Measurements from ENCODE around the gene AMMECR1.

The AMMECR1 gene

DNA sequence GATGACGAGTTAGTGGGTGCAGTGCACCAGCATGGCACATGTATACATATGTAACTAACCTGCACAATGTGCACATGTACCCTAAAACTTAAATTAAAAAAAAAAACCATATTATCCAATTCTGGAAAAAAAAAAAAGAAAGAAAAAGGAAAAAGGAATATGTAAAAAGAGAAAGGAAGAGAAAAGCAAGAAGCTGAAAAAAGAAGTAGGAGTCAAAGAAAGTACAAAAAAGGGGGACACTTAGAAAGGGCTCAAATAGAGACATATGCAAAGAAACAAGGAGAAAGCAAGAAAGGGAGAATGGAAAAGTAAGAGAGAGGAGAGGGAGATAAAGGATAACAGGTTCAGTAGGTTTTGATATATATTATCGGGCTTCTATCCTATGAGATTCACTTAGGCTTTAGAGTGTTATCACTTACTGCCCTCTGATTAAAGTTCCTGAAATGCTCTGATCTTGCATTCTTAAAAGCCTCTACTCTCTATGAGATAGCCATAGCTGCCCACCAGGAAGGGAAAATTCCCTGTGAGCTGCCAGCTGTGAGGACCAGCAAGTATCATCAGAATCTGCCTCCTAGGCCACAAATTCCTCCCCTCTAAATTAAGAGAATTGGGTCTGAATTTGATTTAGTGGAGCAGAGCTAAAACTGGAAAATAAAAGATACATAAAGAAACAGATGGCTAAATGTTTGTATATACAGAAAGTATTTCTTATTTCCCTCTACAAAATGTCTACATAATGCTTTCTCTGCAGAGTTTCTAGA is 95.2 kb downstream of the AMMECR1 start:
- H3K36me3 ChIP-seq (ENCODE audit: insufficient read depth, insufficient read length, low read length): no peaks in the 10 kb centered on the region

DNA sequence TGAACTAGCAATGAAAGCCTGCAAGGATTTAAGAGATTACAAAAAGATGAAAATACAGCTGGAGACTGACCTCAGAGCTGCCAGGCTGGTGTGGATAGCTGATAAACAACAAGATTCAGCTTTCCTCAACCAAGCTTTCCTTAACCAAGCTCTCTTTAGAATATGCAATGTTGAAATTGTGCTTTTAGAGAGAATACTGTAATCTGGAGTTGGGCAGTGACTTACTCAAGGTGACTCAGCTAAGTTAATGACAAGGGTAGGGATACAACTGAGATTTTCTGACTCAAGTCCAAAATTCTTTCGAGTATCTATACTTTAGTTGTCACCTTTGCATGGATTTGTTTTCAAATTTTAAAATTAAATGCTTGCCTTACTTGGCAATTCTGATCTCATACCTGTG is 98.0 kb downstream of the AMMECR1 start:
- no peak for DNase-seq (ENCODE audit: low read depth, low spot score)
- Histone ChIP-seq H3K9me3 (ENCODE audit: insufficient read depth, low read length) (no peaks in the 10 kb centered on the region), H3K27me3 (ENCODE audit: insufficient read depth, insufficient read length) (no peaks in the 10 kb centered on the region), H3K4me3 (ENCODE audit: insufficient read length, low read depth) (no peak overlapping the region), H3K9ac (ENCODE audit: insufficient read length, low read depth) (no peak overlapping the region), H3K4me1 (ENCODE audit: insufficient read depth, insufficient read length) (no peaks in the 10 kb centered on the region), H3K36me3 (ENCODE audit: insufficient read depth, insufficient read length, low read length) (no peaks in the 10 kb centered on the region)
- TF ChIP-seq SUZ12 (IDR thresholded peaks at IDR 0.05; ENCODE audit: extremely low read depth, insufficient read depth, insufficient read length) (no peak), YY1 (IDR thresholded peaks at IDR 0.05; ENCODE audit: insufficient read depth, insufficient read length) (no peak), ZNF274 (IDR thresholded peaks at IDR 0.05; ENCODE audit: low read depth, low read length) (no peak)

More for the DNA sequence above, 95.2 kb downstream of the AMMECR1 start:
- TF ChIP-seq ZNF274 (IDR thresholded peaks at IDR 0.05; ENCODE audit: low read depth, low read length) (no peak), SUZ12 (IDR thresholded peaks at IDR 0.05; ENCODE audit: extremely low read depth, insufficient read depth, insufficient read length) (no peak), YY1 (IDR thresholded peaks at IDR 0.05; ENCODE audit: insufficient read depth, insufficient read length) (no peak)
- no peak for DNase-seq (ENCODE audit: low read depth, low spot score)
- no peak overlapping the region for H3K4me3 ChIP-seq (ENCODE audit: insufficient read length, low read depth)
- H3K9me3 ChIP-seq (ENCODE audit: insufficient read depth, low read length): no peaks in the 10 kb centered on the region
- no peaks in the 10 kb centered on the region for H3K4me1 ChIP-seq (ENCODE audit: insufficient read depth, insufficient read length)
- H3K27me3 ChIP-seq (ENCODE audit: insufficient read depth, insufficient read length): no peaks in the 10 kb centered on the region
- no peak overlapping the region for H3K9ac ChIP-seq (ENCODE audit: insufficient read length, low read depth)

DNA sequence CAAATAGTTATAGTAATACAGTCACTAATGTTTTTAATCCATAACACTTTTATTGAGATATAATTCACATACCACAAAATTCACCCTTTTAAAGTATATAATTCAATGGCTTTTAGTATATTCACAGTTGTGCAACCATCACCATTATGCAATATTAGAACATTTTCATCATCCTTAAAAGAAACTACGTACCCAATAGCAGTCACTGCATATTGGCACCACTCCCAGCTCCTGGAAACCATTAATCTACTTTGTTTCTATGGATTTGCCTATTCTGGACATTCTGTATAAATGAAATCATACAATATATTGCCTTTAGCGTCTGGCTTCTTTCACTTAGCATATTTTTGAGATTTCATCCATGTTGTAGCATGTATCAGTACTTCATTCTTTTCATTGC is 99.3 kb downstream of the AMMECR1 start:
- H3K4me1 ChIP-seq (ENCODE audit: insufficient read depth, insufficient read length): no peaks in the 10 kb centered on the region
- H3K9ac ChIP-seq (ENCODE audit: insufficient read length, low read depth): no peak overlapping the region
- no peak for DNase-seq (ENCODE audit: low read depth, low spot score)
- H3K9me3 ChIP-seq (ENCODE audit: insufficient read depth, low read length): no peaks in the 10 kb centered on the region
- H3K4me3 ChIP-seq (ENCODE audit: insufficient read length, low read depth): no peak overlapping the region
- TF ChIP-seq SUZ12 (IDR thresholded peaks at IDR 0.05; ENCODE audit: extremely low read depth, insufficient read depth, insufficient read length) (no peak), ZNF274 (IDR thresholded peaks at IDR 0.05; ENCODE audit: low read depth, low read length) (no peak), YY1 (IDR thresholded peaks at IDR 0.05; ENCODE audit: insufficient read depth, insufficient read length) (no peak)
- H3K27me3 ChIP-seq (ENCODE audit: insufficient read depth, insufficient read length): no peaks in the 10 kb centered on the region
- H3K36me3 ChIP-seq (ENCODE audit: insufficient read depth, insufficient read length, low read length): no peaks in the 10 kb centered on the region

- Histone ChIP-seq H3K9ac (ENCODE audit: insufficient read length, low read depth) (no peak overlapping the region), H3K27me3 (ENCODE audit: insufficient read depth, insufficient read length) (no peaks in the 10 kb centered on the region)
Measured at GRCh38 chrX:110216027-110216426, 101.9 kb downstream of the AMMECR1 start.

DNA sequence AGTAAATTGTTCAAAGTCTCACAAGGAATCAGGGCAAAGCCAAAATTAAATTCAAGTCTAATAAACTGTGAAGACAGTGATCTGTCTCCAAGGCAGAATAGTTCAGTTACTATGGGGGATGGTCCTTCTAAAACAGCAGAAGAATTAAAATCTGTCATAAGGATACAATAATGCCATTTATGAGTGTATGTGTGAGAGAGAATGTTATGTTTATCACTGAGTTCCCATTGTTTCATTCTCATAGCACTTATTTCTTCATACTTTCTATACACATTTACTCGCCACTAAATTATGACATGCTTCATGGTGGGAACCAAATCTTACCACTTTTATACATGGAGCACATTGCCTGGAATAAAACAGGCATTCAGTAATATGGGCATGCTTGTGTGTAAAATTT is 102.5 kb downstream of the AMMECR1 start:
- H3K9me3 ChIP-seq (ENCODE audit: insufficient read depth, low read length): no peaks in the 10 kb centered on the region
- no peaks in the 10 kb centered on the region for H3K27me3 ChIP-seq (ENCODE audit: insufficient read depth, insufficient read length)
- H3K4me3 ChIP-seq (ENCODE audit: insufficient read length, low read depth): no peak overlapping the region
- H3K4me1 ChIP-seq (ENCODE audit: insufficient read depth, insufficient read length): no peaks in the 10 kb centered on the region
- TF ChIP-seq YY1 (IDR thresholded peaks at IDR 0.05; ENCODE audit: insufficient read depth, insufficient read length) (no peak), ZNF274 (IDR thresholded peaks at IDR 0.05; ENCODE audit: low read depth, low read length) (no peak), SUZ12 (IDR thresholded peaks at IDR 0.05; ENCODE audit: extremely low read depth, insufficient read depth, insufficient read length) (no peak)
- no peak overlapping the region for H3K9ac ChIP-seq (ENCODE audit: insufficient read length, low read depth)
- H3K36me3 ChIP-seq (ENCODE audit: insufficient read depth, insufficient read length, low read length): no peaks in the 10 kb centered on the region
- DNase-seq (ENCODE audit: low read depth, low spot score): no peak

More at GRCh38 chrX:110216027-110216426, 101.9 kb downstream of the AMMECR1 start:
- no peak for DNase-seq (ENCODE audit: low read depth, low spot score)
- no peaks in the 10 kb centered on the region for H3K36me3 ChIP-seq (ENCODE audit: insufficient read depth, insufficient read length, low read length)
- TF ChIP-seq SUZ12 (IDR thresholded peaks at IDR 0.05; ENCODE audit: extremely low read depth, insufficient read depth, insufficient read length): no peak
- no peak for TF ChIP-seq YY1 (IDR thresholded peaks at IDR 0.05; ENCODE audit: insufficient read depth, insufficient read length)
- no peak for TF ChIP-seq ZNF274 (IDR thresholded peaks at IDR 0.05; ENCODE audit: low read depth, low read length)
- no peaks in the 10 kb centered on the region for H3K4me1 ChIP-seq (ENCODE audit: insufficient read depth, insufficient read length)
- no peaks in the 10 kb centered on the region for H3K9me3 ChIP-seq (ENCODE audit: insufficient read depth, low read length)
- no peak overlapping the region for H3K4me3 ChIP-seq (ENCODE audit: insufficient read length, low read depth)

DNA sequence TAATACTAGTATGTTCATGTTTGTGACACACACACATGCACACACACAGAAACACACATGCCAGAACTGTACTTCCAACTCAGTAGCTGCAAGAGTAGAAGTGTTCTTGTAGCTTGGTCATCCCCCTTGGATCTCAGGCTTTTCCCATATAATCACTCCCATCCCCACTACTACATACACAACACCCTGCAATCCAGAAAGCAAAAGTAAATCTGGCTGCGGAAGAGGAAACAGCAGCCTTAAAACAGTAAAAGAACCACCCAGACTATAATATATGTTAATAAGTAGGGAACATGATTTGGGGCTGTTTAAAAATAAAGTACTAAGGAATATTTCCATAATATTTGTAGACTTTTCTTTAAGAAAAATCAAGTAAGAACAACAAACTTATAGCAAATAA is 103.2 kb downstream of the AMMECR1 start:
- DNase-seq (ENCODE audit: low read depth, low spot score): no peak
- TF ChIP-seq ZNF274 (IDR thresholded peaks at IDR 0.05; ENCODE audit: low read depth, low read length) (no peak), YY1 (IDR thresholded peaks at IDR 0.05; ENCODE audit: insufficient read depth, insufficient read length) (no peak)
- H3K4me3 ChIP-seq (ENCODE audit: insufficient read length, low read depth): no peak overlapping the region
- no peaks in the 10 kb centered on the region for H3K4me1 ChIP-seq (ENCODE audit: insufficient read depth, insufficient read length)
- no peak overlapping the region for H3K9ac ChIP-seq (ENCODE audit: insufficient read length, low read depth)
- no peaks in the 10 kb centered on the region for H3K36me3 ChIP-seq (ENCODE audit: insufficient read depth, insufficient read length, low read length)
- no peaks in the 10 kb centered on the region for H3K27me3 ChIP-seq (ENCODE audit: insufficient read depth, insufficient read length)
- H3K9me3 ChIP-seq (ENCODE audit: insufficient read depth, low read length): no peaks in the 10 kb centered on the region

DNA sequence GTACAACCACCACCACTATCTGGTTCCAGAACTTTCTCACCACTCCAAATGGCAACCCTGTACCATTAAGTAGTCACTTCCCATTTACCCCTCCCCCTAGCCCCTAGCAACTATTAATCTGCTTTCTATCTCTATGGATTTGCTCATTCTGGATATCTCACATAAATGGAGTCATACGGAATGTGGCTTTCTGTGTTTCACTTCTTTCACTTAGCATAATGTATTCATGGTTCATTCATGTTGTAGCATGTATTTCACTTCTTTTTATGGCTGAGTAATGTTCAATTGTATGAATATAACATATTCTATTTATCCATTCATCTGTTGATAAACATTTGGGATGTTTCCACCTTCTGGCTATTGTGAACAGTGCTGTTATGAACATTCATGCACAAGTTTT is 104.7 kb downstream of the AMMECR1 start:
- Histone ChIP-seq H3K9ac (ENCODE audit: insufficient read length, low read depth) (no peak overlapping the region), H3K4me1 (ENCODE audit: insufficient read depth, insufficient read length) (no peaks in the 10 kb centered on the region), H3K9me3 (ENCODE audit: insufficient read depth, low read length) (no peaks in the 10 kb centered on the region), H3K36me3 (ENCODE audit: insufficient read depth, insufficient read length, low read length) (no peaks in the 10 kb centered on the region), H3K27me3 (ENCODE audit: insufficient read depth, insufficient read length) (no peaks in the 10 kb centered on the region), H3K4me3 (ENCODE audit: insufficient read length, low read depth) (no peak overlapping the region)
- DNase-seq (ENCODE audit: low read depth, low spot score): no peak
- TF ChIP-seq YY1 (IDR thresholded peaks at IDR 0.05; ENCODE audit: insufficient read depth, insufficient read length) (no peak), ZNF274 (IDR thresholded peaks at IDR 0.05; ENCODE audit: low read depth, low read length) (no peak)
